CD4-positive, alpha-beta T cell treated with Interleukin-17A for 4 hours (primary cell): ENCODE measurements around the gene SEPTIN5.
A peak's percentile ranks its signal among the peaks of the same experiment; 100 is the strongest.
"Not testable (repeated sequence)": the region's sequence is repeated elsewhere in the genome, so short reads cannot be mapped to it uniquely, and the experiment has no call there.

Experiments used
- DNase-seq: peaks from one replicate; pipeline ENCODE4 v3.0.0-alpha.2; 2020; ENCODE audit warnings: mixed read lengths

The SEPTIN5 gene

DNA sequence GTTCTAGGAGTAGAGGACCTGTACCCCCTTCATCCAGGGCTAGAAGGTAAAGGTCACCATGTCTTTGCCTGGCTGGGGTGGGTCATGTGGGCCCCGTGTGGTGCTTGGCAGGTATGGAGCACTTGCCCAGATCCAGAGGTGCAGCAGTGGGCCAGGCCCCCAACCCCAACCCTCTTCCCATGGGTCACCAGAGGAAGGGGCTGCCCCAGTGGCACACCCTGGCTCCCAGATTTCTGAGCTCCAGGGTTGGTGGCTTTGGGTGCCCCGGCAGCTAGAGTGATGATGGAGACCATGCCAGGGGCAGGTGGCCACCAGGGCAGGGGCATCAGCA is 6.7 kb downstream of the SEPTIN5 start:
- DNase-seq = no peak

DNA sequence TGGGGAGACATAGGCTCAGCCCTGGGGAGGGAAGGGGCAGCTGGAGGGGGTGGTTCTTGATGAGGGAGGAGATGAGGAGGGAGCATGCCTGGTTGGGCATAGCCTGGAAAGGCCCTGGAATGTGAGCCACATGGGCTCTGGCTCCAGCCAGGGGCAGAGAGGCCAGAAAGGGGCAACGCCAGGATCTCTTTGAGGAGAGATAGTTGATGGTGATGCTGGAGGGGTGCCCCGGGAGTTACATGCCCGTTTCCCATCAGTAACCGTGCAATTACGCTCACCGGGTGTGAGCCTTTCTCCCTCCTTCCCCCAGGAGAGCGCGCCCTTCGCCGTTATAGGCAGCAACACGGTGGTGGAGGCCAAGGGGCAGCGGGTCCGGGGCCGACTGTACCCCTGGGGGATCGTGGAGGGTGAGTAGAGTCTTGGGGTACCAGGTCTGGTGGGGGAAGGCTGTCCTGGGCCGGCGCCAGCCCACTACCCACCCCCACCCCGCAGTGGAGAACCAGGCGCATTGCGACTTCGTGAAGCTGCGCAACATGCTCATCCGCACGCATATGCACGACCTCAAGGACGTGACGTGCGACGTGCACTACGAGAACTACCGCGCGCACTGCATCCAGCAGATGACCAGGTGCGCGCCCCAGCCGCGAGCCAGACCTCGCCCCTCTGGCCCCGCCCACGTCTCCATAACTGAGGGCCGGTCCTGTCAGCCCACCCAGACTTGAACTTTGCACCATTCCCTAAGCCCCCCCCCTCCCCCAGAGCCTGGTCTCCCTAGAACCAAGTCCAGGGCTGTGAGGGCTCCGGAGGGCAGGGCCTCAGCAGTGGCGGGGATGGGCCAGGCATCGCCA is 7.3 kb downstream of the SEPTIN5 start:
- DNase-seq = no peak

DNA sequence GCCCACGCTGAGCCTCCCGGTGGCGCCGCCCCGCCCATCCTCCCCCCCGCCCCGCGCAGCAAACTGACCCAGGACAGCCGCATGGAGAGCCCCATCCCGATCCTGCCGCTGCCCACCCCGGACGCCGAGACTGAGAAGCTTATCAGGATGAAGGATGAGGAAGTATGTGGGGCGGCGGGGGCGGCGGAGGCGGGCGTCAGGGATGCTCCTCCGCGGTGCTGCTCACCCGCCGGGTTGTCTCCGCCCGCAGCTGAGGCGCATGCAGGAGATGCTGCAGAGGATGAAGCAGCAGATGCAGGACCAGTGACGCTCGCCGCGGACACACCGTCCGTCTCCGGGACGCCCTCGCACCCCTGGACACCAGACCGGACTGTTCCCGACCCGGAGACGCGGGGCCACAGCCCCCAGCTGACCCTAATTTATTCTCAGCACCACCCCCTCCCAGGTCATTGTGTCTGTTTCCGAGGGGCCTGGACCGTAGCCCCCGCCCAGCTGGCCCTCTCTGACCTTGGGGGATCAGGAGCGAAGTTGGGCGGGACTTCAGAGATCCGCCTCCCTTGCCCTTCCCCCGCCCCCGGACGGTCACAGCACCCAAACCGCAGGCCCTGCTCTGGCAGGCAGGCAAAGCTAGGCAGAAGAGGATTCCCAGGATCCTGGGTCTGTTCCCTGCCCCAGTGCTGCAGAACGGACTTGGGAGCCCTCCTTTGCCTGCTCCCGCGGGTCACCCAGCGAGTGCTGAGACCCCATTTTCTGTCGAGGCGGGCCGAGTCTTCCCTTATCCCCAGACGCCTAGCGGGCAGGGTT is 8.1 kb downstream of the SEPTIN5 start:
- DNase-seq = no peak

DNA sequence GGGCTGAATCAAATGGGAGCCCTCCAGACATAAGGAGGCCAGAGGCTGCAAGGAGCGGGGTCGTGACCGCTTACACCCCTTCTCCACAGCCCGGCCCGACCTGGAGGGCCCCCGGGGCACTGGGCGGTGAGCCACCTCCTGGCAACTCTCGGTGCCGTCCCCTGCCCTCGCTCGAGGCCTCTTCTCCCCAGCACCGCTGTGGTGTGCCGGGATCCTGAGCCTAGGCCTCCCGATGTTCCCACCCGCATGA is 8.6 kb downstream of the SEPTIN5 start:
- no peak for DNase-seq

DNA sequence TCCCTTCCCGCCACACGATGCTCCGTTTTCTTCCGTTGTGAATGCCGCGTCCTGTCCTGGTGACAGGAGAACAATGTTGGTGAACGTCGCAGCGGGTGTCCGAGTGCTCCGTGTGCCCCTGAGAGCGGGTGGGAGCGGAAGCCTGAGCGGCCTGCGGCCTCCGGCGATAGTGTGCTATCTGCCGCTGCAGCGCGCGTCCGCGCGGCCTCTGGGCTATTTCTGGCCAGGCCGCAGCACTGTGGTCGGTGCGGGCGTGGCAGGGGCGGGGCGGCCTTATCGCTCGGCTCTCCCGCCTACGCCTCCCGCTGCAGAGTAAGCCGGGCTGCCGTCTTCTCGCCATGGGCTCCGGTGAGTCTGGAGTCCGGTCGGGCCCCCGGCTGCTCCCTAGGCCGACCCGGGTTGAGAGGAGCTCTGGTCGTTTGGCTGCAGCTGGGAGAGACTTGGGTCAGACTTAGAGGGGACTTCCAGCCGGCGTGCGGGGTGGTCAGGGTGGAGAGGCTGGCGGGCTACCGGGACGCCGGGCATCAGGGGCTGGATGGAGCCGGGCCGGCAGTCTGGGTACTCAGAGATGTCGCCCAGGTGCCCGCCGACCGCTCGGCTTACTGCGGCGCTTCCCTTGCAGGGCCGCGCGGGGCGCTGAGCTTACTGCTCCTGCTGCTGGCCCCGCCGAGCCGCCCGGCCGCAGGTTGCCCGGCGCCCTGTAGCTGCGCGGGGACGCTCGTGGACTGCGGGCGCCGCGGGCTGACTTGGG is 9.1 kb downstream of the SEPTIN5 start, which contains the start of gene GP1BB:
GP1BB (plus strand) TSS at position 308 of the 751 bp plus-strand sequence; CDS start at position 339, 31 bp downstream.
- DNase-seq = peak; percentile 39

DNA sequence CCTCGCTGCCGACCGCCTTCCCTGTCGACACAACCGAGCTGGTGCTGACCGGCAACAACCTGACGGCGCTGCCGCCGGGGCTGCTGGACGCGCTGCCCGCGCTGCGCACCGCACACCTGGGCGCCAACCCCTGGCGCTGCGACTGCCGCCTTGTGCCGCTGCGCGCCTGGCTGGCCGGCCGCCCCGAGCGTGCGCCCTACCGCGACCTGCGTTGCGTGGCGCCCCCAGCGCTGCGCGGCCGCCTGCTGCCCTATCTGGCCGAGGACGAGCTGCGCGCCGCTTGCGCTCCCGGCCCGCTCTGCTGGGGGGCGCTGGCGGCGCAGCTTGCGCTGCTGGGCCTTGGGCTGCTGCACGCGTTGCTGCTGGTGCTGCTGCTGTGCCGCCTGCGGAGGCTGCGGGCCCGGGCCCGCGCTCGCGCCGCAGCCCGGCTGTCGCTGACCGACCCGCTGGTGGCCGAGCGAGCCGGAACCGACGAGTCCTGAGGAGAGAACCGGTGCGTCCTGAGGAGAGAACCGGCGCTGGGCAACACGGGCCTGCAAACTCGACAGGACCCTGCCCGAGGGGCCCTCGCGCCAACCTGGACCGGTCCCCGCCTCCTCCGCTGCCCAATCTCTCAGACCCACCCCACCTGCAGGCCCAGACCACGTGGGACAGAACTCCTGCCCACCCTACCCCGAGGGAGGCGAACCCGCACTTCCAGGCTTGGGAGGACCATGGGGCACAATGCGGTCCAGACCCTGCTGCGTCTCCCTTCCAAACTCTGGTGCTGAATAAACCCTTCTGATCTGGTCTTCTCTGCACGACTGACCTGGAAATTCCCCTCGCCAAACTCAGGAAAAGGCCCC is 9.9 kb downstream of the SEPTIN5 start:
- peak; percentile 21 for DNase-seq

DNA sequence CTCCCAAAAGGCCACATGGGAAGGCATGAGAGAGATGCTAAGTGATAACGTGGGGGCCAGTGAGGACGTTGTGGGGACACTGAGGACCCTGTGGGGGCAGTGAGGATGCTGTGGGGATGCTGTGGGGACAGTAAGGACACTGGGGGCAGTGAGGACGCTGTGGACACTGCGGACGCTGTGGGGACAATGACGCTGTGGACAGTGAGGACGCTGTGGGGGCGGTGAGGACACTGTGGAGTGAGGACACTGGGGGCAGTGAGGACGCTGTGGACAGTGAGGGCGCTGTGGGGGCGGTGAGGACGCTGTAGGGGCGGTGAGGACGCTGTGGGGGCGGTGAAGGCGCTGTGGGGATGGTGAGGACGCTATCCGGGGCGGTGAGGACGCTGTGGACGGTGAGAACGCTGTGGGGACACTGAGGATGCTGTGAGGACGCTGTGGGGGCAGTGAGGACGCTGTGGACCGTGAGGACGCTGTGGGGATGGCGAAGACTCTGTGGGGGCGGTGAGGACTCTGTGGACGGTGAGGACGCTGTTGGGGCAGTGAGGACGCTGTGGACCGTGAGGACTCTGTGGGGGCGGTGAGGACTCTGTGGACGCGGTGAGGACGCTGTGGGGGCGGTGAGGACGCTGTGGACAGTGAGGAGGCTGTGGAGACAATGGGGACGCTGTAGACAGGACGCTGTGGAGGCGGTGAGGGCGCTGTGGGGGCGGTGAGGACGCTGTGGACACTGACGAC is 10.8 kb downstream of the SEPTIN5 start:
- no peak for DNase-seq

DNA sequence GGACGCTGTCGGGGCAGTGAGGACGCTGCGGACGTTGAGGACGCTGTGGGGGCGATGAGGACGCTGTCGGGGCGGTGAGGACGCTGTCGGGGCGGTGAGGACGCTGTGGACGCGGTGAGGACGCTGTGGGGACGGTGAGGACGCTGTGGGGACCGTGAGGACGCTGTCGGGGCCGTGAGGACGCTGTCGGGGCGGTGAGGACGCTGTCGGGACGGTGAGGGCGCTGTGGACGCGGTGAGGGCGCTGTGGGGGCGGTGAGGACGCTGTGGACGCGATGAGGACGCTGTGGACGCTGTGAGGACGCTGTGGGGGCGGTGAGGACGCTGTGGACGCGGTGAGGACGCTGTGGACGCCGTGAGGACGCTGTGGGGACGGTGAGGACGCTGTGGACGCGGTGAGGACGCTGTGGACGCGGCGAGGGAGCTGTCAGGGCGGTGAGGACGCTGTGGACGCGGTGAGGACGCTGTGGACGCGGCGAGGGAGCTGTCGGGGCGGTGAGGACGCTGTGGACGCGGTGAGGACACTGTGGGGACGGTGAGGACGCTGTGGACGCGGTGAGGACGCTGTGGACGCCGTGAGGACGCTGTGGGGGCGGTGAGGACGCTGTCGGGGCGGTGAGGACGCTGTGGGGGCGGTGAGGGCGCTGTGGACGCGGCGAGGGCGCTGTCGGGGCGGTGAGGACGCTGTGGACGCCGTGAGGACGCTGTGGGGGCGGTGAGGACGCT is 11.9 kb downstream of the SEPTIN5 start:
- DNase-seq = not testable (repeated sequence)

DNA sequence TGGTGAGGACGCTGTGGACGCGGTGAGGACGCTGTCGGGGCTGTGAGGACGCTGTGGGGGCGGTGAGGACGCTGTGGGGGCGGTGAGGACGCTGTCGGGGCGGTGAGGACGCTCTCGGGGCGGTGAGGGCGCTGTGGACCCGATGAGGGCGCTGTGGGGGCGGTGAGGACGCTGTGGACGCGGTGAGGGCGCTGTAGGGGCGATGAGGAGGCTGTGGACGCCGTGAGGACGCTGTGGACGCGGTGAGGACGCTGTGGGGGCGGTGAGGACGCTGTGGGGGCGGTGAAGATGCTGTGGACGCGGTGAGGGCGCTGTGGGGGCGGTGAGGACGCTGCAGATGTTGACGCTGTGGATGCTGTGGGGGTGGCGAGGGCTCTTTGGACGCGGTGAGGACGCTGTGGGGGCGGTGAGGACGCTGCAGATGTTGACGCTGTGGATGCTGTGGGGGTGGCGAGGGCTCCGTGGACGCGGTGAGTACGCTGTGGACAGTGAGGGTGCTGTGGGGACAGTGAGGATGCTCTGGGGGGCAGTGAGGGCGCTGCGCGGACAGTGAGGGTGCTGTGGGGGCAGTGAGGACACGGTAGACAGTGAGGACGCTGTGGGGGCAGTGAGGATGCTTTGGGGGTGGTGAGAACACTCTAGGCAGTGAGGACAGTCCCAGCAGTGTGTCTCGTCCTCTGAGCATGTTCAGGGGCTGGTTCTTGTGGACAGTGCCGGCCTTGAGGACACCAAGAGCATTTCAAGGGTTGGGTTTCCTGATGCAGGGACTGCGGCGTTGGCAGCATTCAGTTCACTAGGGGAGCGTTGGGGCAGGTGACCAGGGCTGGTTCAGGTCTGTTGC is 13.2 kb downstream of the SEPTIN5 start:
- DNase-seq = no peak

DNA sequence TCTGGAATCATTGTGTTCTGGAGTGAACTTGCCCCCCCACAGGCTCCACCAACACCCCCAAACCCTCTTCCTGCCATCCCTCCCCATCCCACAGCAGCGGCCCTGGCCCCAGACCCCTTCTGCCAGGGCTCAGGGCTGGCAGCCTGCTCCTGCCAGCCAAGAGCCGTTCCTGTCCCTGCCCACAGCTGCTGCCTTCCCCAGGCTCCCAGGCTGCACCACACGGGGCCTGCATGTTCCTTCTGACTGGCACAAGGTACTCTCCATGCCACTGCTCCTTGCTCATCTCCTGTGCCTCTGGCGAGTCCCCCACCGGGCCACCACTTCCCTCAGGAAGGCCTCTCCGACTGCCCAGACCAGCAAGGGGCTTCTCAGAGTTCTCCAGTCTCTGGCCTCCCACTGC is 14.0 kb downstream of the SEPTIN5 start:
- DNase-seq = no peak

DNA sequence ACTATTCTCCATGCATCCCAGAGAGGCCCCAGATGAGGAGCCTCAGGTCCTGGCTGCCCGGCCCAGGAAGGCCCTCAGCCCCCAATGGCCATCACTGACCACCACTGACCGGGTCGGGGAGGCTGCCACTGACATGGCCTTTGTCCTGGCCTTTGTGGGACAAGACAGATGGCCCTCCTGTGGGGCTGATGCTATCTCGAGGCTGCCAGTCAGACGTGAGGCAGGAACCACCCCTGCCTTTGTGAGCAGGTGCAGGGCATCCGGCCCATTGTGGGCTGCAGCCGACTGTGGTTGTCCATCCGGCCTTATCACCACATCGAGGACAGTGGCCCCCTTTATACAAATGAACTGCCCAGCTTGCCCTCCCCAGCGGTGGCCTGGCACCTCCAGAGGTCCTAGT is 14.5 kb downstream of the SEPTIN5 start:
- no peak for DNase-seq

DNA sequence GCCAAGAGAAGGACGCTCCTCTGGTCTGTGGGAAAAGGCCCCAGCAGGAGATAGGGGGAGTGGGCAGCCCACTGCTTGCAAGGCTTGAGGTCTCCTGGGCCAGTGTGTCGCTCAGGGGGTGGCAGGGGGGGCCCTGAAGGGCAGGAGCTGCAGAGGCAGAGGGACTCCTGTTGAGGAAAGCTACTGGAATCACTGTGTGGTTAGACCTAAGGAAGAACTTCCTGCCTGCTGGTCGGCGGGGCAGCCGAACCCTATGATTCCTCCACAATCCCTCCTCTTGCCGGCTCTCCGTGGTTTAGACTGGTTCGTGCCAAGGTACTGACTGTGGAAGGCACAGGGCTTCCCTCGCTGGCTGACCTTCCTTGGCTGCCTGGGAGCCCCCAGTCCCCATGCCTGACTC is 15.2 kb downstream of the SEPTIN5 start:
- DNase-seq = no peak

DNA sequence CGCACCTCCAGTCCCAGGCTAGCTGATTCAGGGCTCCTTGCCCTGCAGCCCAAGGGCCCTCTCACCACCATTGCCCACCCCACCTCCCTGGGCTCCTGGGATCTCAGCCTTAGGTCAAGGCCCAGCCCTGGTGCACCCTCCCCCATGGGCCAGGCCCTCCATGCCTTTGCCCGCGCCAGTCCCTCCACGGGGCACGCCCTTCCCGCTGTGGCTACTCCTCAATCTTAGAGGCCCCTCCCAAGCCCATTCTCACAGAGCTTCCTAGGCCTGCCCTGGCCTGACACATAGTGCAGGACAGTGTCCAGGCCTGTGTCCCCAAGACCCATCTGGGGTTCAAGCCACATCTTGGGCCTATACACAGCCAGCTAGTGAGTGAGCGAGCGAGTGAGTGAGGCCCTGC is 15.9 kb downstream of the SEPTIN5 start:
- DNase-seq = no peak

DNA sequence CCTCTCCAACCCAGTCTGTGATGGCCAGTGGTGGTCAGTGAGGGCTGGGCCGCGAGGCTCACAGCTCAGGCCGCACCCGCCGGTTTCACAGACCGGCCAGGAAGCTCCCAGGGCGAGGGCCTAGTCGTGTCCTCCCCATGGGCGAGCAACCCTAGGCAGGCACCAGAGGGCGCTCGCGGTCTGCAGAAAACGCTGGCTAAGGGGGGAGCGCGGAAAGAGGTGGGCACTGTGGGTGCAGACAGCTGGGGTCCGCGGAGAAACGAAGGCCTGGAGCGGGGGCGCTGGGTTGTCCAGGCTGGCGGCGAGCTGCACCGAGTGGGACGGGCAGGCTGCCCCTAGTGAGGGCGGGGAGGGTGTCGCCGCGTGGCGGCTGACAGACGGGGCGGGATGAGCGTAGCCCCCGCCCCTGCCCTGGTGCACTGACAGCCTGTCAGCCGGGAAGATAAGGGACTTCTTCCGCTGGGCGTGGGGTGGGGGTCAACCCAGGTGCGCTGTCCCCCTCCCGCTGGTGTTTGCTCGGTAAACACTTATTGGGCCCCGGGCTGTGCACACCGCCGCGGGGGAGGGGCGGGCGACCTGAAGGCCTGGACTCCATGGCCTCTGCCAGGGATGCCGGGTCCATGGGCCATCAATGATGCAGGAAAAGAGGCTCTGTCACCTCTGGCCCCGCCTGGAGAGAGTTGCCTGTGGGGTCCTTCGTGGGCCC is 16.5 kb downstream of the SEPTIN5 start:
- peak; percentile 89 for DNase-seq

DNA sequence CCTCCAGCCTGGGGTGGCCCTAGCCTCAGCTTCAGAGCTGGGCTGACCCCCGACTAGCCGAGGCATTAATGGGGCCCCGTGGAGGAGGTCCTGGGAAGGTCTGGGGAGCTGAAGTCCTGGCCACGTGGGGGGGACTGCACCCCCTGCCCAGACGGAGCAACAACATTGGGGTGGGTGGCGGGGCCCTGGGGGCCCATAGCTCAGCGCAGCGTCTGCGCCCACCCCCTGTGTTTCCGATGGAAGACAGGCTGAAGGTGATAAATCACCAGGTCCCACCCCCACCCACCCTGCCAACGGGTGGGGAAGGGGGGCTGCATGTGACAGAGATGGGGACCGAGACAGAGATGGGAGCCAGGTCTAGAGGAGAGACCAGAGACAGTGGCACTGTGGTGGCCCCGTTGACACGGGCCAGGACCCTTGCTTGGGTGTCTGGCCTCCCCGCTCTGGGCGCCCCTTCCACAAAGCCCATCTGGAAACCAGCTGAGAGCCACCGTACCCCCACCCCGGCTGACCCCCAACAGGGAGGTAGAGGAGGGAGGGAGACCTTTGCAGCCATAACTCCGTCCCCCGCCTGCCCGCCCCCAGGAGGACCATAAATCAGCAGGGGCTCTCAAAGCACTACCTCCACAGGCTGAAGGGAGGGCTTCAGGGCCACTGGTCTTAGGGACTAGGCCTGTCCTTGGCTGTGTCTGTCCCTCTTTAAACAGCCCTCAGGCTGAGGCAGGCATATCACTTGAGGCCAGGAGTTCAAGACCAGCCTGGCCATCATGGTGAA is 17.2 kb downstream of the SEPTIN5 start:
- DNase-seq = no peak

DNA sequence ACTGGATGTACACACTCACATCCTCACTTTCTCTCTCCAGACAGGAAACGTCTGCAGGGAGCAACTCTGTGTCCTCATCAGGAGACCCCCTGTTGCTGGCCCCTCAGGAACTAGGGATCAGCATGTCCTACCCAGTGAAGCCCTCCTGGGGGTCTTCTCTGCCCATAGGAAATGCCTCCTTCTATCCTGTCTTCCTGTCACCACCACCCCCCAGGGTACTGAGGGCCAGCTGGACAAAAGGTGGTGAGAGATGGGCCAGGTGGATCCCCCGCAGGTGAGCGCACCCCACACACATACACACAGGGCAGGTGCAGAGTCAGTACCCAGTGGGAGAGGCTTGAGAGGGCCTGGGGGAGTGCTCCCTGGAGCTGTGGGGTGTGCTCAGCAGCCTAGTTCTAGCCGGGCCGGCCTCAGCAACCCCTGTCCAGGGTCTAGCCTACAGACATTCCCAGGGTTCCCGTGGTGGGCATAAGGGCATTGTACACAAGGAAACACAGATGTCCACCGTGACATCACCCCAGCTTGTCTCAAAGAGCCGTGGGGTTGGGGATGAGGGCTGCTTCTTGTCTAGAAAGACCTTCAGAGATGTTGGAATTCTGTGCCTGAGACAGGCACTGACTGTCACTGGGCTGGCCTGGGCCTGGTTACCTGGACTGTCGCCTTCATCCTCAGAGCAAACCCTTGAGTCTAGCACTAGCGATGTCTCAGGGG is 18.3 kb downstream of the SEPTIN5 start:
- no peak for DNase-seq

DNA sequence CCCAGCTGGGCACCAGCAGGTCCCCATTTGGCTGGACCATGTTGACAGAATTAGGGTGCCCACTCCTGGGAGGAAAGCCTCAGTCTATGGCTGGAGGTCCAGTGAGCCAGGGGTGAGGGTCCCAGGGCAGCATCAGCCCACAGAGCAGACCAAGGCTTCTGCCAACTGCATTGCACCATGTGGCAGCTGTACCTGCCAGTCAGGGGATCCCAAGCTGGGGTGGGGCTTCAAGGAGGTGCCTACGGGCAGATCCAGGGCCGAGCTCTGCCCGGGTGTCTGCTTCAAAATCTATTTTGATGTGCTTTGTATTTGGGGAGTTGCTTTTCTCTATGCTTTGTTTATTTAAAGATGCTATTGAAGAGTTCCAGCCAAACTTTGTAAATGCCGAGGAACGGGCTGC is 19.5 kb downstream of the SEPTIN5 start:
- DNase-seq = no peak

DNA sequence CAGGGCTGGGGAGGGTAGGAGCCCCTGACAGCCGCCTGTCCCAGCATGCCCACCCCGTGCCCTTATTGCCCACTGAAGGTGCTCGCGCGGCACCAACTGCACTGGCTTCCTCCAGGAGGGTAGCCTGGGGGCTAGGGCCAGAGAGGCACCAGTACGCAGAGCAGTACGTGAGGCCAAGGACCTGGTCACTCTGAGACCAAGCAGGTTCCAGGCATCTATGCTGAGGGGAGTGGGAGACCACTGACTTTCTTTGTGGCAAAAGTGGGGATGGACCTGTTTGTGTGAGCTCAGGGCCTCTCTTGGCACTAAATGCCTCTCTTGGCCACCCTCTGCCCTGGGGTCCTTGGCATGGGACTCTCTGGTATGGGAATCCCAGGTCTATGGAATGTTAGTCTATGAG is 19.9 kb downstream of the SEPTIN5 start:
- DNase-seq = no peak
